Spinal cord (tissue), 10 donors: Measurements from ENCODE around the gene ALAD. TPM values are rescaled to one million over a fixed set of nuclear protein-coding genes. Genes with fewer than 3 reads are reported as not detected.

Source experiments
- DNase-seq, 6 donors: peaks; one replicate each; pipeline versions ENCODE4 v3.0.0 to v3.0.0-alpha.2; 2013 to 2015; ENCODE audit warnings: low spot score in 6 of 6, low read depth in 4 of 6
- H3K27ac ChIP-seq: one replicate; pipeline ENCODE4 v1.5.1; 2013; ENCODE audit warnings: low read depth, low read length, control low read depth
- H3K27me3 ChIP-seq: one replicate; pipeline ENCODE4 v1.6.1; 2013; ENCODE audit warnings: low read length; ENCODE audit not compliant: control insufficient read depth, insufficient read depth
- H3K36me3 ChIP-seq: one replicate; pipeline ENCODE4 v1.6.1; 2013; ENCODE audit warnings: low read length; ENCODE audit not compliant: control insufficient read depth, insufficient read depth
- H3K4me1 ChIP-seq: one replicate; pipeline ENCODE4 v1.6.1; 2013; ENCODE audit warnings: low read length; ENCODE audit not compliant: control insufficient read depth, insufficient read depth
- H3K4me3 ChIP-seq: one replicate; pipeline ENCODE4 v1.5.1; 2013; ENCODE audit warnings: low read depth, low read length, control low read depth
- H3K9me3 ChIP-seq: one replicate; pipeline ENCODE4 v1.6.1; 2013; ENCODE audit warnings: low read length; ENCODE audit not compliant: control insufficient read depth, insufficient read depth
- WGBS: methylation state at CpG from one replicate; pipeline ENCODE4 v1.1.5; 2013; ENCODE audit warnings: missing lambda C conversion rate; ENCODE audit not compliant: insufficient coverage; 5-methylcytosine and 5-hydroxymethylcytosine counted together
- polyA plus RNA-seq, 2 donors: library from polyadenylated mRNA; unstranded; fragments of 120-200 nt; gene quantifications; one replicate each; pipeline ENCODE4 v1.2.1, GENCODE V29; 2013; ENCODE audit not compliant: insufficient read length in 2 of 2
- total RNA-seq, 2 donors: library from RNA; depleted of rRNA in 1 of 2; stranded (reverse); fragments of 120-200 nt in 1 of 2; fragments of >200 nt in 1 of 2; gene quantifications; one replicate each; pipeline versions ENCODE4 v1.2.3 to v1.2.4, GENCODE V29; 2013 to 2014
- donor health status: healthy.

The ALAD gene
- total and polyA plus RNA-seq, 4 donors: 25.5 to 51.3 (median 33.5) TPM

DNA sequence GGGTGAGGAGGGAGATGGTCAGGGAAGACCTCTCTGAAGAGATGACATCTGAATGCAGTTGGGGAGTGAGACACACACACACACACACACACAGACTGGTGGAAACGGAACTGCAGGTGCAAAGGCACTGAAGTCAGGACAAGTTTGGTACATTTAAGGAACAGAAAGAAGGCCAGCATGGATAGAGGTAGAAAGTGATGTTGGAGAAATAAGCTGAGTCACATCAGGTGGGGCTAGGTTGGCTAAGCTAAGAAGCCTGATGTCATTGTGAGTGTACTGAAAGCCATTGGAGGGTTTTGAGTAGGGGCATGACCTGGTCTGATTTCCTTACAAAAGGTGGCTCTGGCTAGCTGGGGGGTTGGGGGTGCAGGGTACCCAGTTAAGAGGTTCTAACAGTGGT, 48.7 kb downstream of the ALAD start:
- peaks cover 57% of the 10 kb centered on the region for H3K27me3 ChIP-seq
- H3K27ac ChIP-seq: no peak overlapping the region
- no CpG with 5 or more reads among the region's 1 CpG for whole genome bisulfite sequencing

DNA sequence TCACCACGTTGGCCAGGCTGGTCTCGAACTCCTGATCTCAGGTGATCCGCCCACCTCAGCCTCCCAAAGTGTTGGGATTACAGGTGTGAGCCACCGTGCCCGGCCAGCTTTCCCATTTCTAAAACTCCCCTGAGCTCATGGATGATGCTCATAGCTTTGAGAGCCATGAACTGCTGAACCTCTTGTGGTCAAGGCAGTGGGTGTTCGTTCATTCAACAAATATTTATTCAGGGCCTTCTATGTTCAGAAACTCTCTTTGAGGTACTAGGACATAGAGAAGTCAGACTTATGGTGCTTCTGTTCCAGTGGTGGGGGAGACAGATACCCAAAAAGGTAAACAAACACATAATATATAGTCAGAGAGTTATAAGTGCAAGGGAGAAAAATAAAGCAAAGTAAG, 49.1 kb downstream of the ALAD start:
- Histone ChIP-seq H3K4me3 (no peak overlapping the region), H3K27ac (no peak overlapping the region), H3K4me1 (peaks cover 9% of the 10 kb centered on the region), H3K36me3 (no peaks in the 10 kb centered on the region), H3K9me3 (no peaks in the 10 kb centered on the region), H3K27me3 (peaks cover 57% of the 10 kb centered on the region)
- WGBS: 100% methylated on average over 2 of the region's 6 CpGs
- no peak for DNase-seq

More for the DNA sequence above, 48.7 kb downstream of the ALAD start:
- H3K9me3 ChIP-seq: no peaks in the 10 kb centered on the region
- H3K4me1 ChIP-seq: peaks cover 9% of the 10 kb centered on the region
- no peak for DNase-seq
- H3K4me3 ChIP-seq: no peak overlapping the region
- H3K36me3 ChIP-seq: no peaks in the 10 kb centered on the region

DNA sequence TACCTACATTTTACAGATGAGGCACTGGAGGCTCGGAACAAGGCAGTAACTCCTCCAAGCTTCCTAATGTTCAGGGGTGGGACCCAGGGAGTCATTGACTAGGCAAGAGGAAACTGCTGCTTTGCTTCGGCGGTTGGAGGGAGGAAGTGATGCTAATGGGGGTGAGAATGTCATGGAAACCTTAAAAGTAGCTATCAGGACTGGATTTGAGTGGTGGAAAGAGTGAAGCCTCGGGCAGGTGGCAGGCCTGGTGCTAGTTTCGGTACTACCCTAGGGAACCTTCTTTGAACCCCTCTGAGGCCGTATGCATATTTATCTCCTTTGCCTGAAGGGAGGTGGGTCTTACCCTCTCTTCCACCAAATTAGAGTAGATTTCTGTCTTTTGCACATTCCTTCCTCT, 50.1 kb downstream of the ALAD start:
- H3K36me3 ChIP-seq: no peaks in the 10 kb centered on the region
- DNase-seq: no peak
- H3K9me3 ChIP-seq: no peaks in the 10 kb centered on the region
- H3K27ac ChIP-seq: no peak overlapping the region
- WGBS: 53% methylated on average over 6 of the region's 6 CpGs
- peaks cover 9% of the 10 kb centered on the region for H3K4me1 ChIP-seq
- no peak overlapping the region for H3K4me3 ChIP-seq
- H3K27me3 ChIP-seq: peaks cover 57% of the 10 kb centered on the region

DNA sequence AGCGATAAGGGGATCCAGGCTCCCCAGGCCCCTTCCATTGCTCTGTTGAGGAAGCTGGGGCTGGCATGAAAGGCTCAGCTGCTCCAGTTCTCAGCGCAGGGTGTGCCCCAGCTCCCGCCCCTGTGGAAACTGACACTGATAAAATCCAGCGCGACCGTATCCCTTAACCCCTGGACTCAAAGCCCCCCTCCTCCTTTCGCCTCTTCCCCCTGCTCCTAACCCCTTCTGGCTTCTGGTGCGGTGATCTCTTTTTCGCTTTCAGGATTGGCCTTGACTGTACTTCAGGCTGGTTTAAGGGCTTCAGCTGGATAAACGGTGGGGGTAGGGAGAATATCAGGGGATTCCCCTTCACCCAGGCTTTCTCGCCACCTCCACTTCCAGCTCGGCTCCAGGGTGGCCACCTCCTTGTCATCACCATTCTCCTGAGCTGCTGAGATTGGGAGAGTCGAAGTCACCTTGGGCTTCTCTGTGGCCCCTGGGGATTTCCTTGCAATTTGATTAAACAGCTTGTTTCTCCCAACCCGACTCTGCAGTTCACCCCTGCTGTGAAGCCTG, 50.9 kb downstream of the ALAD start:
- Histone ChIP-seq H3K4me3 (peak overlapping the region; percentile 18), H3K9me3 (no peaks in the 10 kb centered on the region), H3K4me1 (peaks cover 9% of the 10 kb centered on the region), H3K36me3 (no peaks in the 10 kb centered on the region), H3K27ac (no peak overlapping the region), H3K27me3 (peaks cover 54% of the 10 kb centered on the region)
- DNase-seq: no peak
- 18% methylated on average over 8 of the region's 14 CpGs for WGBS

DNA sequence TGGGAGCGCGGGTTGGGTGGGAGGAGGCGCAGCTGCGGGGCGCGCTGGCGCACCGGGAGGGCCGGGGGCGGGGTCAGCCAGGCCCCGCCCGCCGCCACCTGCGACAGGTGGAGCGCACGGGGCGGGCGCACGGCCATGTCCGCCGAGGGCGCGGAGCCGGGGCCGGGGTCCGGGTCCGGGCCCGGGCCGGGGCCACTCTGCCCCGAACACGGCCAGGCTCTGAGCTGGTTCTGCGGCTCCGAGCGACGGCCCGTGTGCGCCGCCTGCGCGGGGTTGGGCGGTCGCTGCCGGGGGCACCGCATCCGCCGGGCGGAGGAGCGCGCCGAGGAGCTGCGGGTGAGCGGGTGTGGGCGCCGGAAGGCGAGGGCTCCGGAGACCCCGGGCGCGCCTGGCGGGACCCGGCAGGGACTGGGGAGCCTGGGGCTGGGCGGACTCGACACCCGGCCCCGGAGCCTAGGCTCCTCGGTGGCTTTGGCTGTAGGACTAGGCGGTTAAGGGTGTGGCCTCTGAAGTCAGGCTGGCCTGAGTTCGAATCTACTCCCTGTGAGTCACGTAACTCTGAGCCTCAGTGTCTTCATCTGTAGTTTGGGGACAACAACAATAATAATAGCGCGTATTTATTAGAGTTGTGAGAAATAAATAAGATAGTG, 51.5 kb downstream of the ALAD start, which contains the start of gene BSPRY:
BSPRY (plus strand) TSS at position 97 of the 650 bp plus-strand sequence; CDS start at position 136, 39 bp downstream.
- under 1% methylated on average over 71 of the region's 71 CpGs for WGBS
- Histone ChIP-seq H3K27ac (no peak within 1 kb of the TSS), H3K4me1 (peaks cover 10% of the 10 kb centered on the region), H3K27me3 (peaks cover 53% of the 10 kb centered on the region), H3K36me3 (no peaks in the 10 kb centered on the region), H3K9me3 (no peaks in the 10 kb centered on the region), H3K4me3 (peak within 1 kb of the TSS; percentile 18)
- DNase-seq: no peak

DNA sequence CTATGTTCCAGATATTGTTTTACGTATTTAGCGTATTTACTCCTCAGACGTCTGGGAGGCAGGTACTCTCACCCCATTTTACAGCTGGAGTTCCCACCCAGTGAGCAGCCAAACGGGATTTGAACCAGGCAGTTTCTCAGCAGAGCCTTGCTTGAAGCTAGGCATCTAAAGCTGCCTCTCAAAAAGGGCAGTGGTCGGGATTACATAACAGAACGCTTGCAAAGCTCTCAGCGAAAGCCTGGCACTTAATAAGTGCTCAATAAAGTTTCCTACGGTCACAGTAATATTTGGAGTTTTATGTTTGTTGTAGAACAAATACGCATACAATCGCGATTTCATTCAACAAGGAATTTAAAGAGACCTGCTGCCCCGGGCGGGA, 52.0 kb downstream of the ALAD start:
- no peaks in the 10 kb centered on the region for H3K9me3 ChIP-seq
- H3K27me3 ChIP-seq: peaks cover 52% of the 10 kb centered on the region
- DNase-seq: peak in 1 of 6 donors; percentile 2
- H3K4me3 ChIP-seq: no peak overlapping the region
- H3K27ac ChIP-seq: no peak overlapping the region
- WGBS: 15% methylated on average over 12 of the region's 13 CpGs
- peaks cover 15% of the 10 kb centered on the region for H3K4me1 ChIP-seq
- no peaks in the 10 kb centered on the region for H3K36me3 ChIP-seq

DNA sequence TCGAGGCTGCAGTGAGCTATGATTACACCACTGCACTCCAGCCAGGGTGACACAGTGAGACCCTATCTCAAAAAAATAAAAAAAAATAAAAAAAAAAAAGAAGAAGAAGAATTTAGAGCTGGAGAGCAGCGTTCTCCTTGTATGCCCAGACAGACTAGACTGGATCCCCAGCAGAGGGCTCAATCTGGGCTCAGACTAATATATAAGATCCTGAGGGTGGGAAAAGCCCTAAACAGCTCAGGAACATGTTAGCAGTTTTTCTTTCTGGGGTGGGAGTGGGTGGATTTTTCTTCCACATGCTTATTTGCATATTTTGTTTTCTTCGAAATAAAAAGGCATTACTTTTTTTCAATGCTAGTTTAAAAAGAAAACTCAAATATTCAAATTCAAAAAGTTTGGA, 52.6 kb downstream of the ALAD start:
- Histone ChIP-seq H3K9me3 (no peaks in the 10 kb centered on the region), H3K27me3 (peaks cover 48% of the 10 kb centered on the region), H3K36me3 (no peaks in the 10 kb centered on the region), H3K4me3 (no peak overlapping the region), H3K27ac (no peak overlapping the region), H3K4me1 (peaks cover 18% of the 10 kb centered on the region)
- WGBS: 86% methylated on average over 1 of the region's 3 CpGs
- no peak for DNase-seq

DNA sequence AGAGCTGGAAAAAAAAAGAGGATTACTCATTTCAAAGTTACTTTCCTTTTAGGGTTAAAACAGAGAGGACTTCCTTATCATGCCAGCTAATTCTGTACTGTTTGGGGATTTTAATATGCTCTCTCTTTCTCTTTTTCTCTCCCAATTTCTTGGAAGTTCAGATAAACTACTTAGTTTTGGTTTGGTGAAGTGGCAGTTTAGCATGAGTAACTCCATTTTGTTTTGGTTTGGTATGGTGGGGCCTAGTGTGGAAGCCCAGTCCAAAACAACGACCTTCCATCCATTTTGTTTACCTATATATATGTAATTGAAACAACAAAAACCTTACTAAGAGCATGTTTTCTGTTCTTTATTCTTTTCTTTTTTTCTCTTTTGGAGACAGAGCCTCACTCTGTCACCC, 55.4 kb downstream of the ALAD start:
- Histone ChIP-seq H3K36me3 (no peaks in the 10 kb centered on the region), H3K27ac (peak overlapping the region; percentile 22), H3K4me1 (peaks cover 18% of the 10 kb centered on the region), H3K27me3 (peaks cover 25% of the 10 kb centered on the region), H3K4me3 (no peak overlapping the region), H3K9me3 (no peaks in the 10 kb centered on the region)
- no CpG with 5 or more reads among the region's 1 CpG for WGBS
- DNase-seq: no peak

DNA sequence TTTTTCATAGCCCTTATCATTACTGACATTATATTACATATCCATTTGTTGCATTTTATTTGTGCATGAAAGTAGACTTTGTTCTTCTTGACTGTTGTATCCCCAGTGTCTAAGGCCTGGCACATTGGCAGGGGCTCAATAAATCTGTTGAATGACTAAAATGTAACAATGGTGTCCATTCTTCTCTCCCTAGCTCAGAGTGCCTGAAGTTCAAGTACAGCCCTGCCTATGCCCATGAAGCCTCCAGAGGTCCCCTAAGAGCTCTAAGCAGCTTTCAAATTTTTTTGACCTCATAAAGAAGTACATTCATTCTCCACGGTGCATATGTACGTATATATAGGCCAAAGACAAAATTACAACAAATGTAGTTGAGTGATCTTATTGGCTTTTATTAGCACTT, 55.9 kb downstream of the ALAD start:
- Histone ChIP-seq H3K27ac (peak overlapping the region; percentile 86), H3K36me3 (no peaks in the 10 kb centered on the region), H3K9me3 (no peaks in the 10 kb centered on the region), H3K27me3 (peaks cover 20% of the 10 kb centered on the region), H3K4me1 (peaks cover 14% of the 10 kb centered on the region), H3K4me3 (no peak overlapping the region)
- peak in 1 of 6 donors; percentile 42 for DNase-seq
- WGBS: no CpG with 5 or more reads among the region's 2 CpGs

DNA sequence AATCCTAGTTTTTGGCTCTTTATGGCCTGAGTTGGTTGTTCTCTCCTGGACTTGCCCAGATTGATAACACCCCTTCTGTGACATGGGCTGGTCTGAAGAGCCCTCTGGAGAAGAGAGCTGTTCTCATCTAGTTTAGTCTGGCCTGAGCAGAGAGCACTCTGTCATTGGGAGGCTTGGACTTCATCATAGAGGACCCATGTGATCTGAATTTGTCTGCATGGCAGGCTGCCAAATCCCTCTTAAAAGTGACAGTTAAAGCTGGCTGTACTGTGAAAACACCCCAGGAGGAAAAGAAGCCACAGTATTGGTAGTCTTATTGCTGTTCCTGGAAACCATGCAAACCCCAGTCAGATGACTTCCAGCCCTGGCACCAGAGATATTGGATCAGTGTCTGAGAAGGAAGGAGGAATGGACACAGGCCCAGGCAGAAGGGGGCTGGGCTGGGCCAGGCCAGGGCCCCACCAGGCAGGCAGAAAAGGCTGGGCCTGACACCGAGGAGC, 57.3 kb downstream of the ALAD start:
- Histone ChIP-seq H3K4me1 (peaks cover 18% of the 10 kb centered on the region), H3K27me3 (peaks cover 9% of the 10 kb centered on the region), H3K4me3 (no peak overlapping the region), H3K9me3 (no peaks in the 10 kb centered on the region), H3K36me3 (no peaks in the 10 kb centered on the region), H3K27ac (peak overlapping the region; percentile 86)
- WGBS: 20% methylated on average over 1 of the region's 1 CpG
- DNase-seq: peak in 5 of 6 donors; percentile 36 to 89 (median 65)
